Muscle of back (tissue), 13 donors: ENCODE measurements around the gene GOLGB1. TPM values are rescaled to one million over a fixed set of nuclear protein-coding genes. Genes with fewer than 3 reads are reported as not detected.
A peak's percentile ranks its signal among the peaks of the same experiment; 100 is the strongest.
"Not testable (repeated sequence)": the region's sequence is repeated elsewhere in the genome, so short reads cannot be mapped to it uniquely, and the experiment has no call there.

Experiments
- DNase-seq, 3 donors: peaks; one replicate each; pipeline versions ENCODE4 v3.0.0 to v3.0.0-alpha.2; 2013
- long read RNA-seq, 9 donors: transcript quantifications; one replicate each; lab custom pipeline, GENCODE V29; 2026
- polyA plus RNA-seq, 10 donors: library from polyadenylated mRNA; unstranded; fragments of 120-200 nt; gene quantifications; one replicate each; pipeline ENCODE4 v1.2.1, GENCODE V29; 2013; ENCODE audit not compliant: insufficient read length in 10 of 10

The GOLGB1 gene
- polyA plus RNA-seq: 10 to 100 TPM; 37.1 to 52.3 (median 42.8) TPM
- long read RNA-seq, donor 1, partial matches to known transcripts: 11 of 11 reads
- long read RNA-seq, donor 1, other reads (novel, unspliced or antisense): 0 of 11 reads
- long read RNA-seq, donor 2, partial matches to known transcripts: 14 of 15 reads
- long read RNA-seq, donor 2, other reads (novel, unspliced or antisense): 0 of 15 reads
- long read RNA-seq, donor 3: 0 reads
- long read RNA-seq, donor 4, partial matches to known transcripts: 0 of 1 reads
- long read RNA-seq, donor 4, other reads (novel, unspliced or antisense): 0 of 1 reads
- long read RNA-seq, donor 5, full-length matches to known transcripts: 1 of 9 reads
- long read RNA-seq, donor 5, partial matches to known transcripts: 8 of 9 reads
- long read RNA-seq, donor 5, other reads (novel, unspliced or antisense): 0 of 9 reads
- long read RNA-seq, donor 6: 0 reads
- long read RNA-seq, donor 7: 0 reads
- long read RNA-seq, donor 8, partial matches to known transcripts: 7 of 7 reads
- long read RNA-seq, donor 8, other reads (novel, unspliced or antisense): 0 of 7 reads
- long read RNA-seq, donor 9: 0 reads

- DNase-seq: peak; percentile 97 to 99 (median 99)
Observed at GRCh38 chr3:121749276-121750086, at the start of gene GOLGB1. GOLGB1 (minus strand) TSS chr3:121749741; CDS start chr3:121730971, 18,770 bp downstream.

GRCh38 chr3:121796970-121797369, 47.4 kb upstream of the GOLGB1 start:
- no peak for DNase-seq

- no peak for DNase-seq
Observed at GRCh38 chr3:121794264-121794983, 44.9 kb upstream of the GOLGB1 start.

- no peak for DNase-seq
Observed at GRCh38 chr3:121793078-121793477, 43.5 kb upstream of the GOLGB1 start.

- no peak for DNase-seq
Observed at GRCh38 chr3:121786485-121786884, 36.9 kb upstream of the GOLGB1 start.

GRCh38 chr3:121782784-121783183, 33.2 kb upstream of the GOLGB1 start:
- DNase-seq: not testable (repeated sequence)

- no peak for DNase-seq
Observed at GRCh38 chr3:121781611-121782010, 32.1 kb upstream of the GOLGB1 start.

- not testable (repeated sequence) for DNase-seq
Observed at GRCh38 chr3:121775095-121775494, 25.6 kb upstream of the GOLGB1 start.

GRCh38 chr3:121769246-121769645, 19.7 kb upstream of the GOLGB1 start:
- DNase-seq: no peak

- no peak for DNase-seq
Observed at GRCh38 chr3:121768452-121768851, 18.9 kb upstream of the GOLGB1 start.

GRCh38 chr3:121759541-121760202, 10.1 kb upstream of the GOLGB1 start:
- DNase-seq: no peak

- no peak for DNase-seq
Observed at GRCh38 chr3:121758727-121759450, 9.3 kb upstream of the GOLGB1 start.

- no peak for DNase-seq
Observed at GRCh38 chr3:121757812-121758545, 8.4 kb upstream of the GOLGB1 start.

- peak; percentile 39 to 50 (median 50) for DNase-seq
Observed at GRCh38 chr3:121757087-121757811, 7.7 kb upstream of the GOLGB1 start.

- DNase-seq: no peak
Observed at GRCh38 chr3:121752772-121753171, 3.2 kb upstream of the GOLGB1 start.

- DNase-seq: no peak
Observed at GRCh38 chr3:121752261-121752660, 2.7 kb upstream of the GOLGB1 start.

- DNase-seq: no peak
Observed at GRCh38 chr3:121750087-121750415, 510 bp upstream of the GOLGB1 start.

- peak in 1 of 3 donors; percentile 46 for DNase-seq
Observed at GRCh38 chr3:121748680-121749275, 763 bp downstream of the GOLGB1 start.

GRCh38 chr3:121747976-121748375, 1.6 kb downstream of the GOLGB1 start:
- DNase-seq: no peak
